GM21576 (cell line): Measurements from ENCODE around the gene COL11A1.
"Not testable (repeated sequence)": the region's sequence is repeated elsewhere in the genome, so short reads cannot be mapped to it uniquely, and the experiment has no call there.

Experiments used
- ATAC-seq: cut with Tn5 transposase; IDR thresholded peaks from one replicate; pipeline ENCODE4 v1.9.1; 2021; ENCODE audit warnings: mild to moderate bottlenecking, moderate library complexity; ENCODE audit not compliant: unreplicated experiment

COL11A1 gene

GRCh38 chr1:103108376-103109150, at the start of gene COL11A1:
Gene COL11A1 (minus strand): TSS chr1:103108522. CDS start chr1:103108178, 344 bp downstream.
- no peak for ATAC-seq

GRCh38 chr1:103156966-103157365, 48.6 kb upstream of the COL11A1 start:
- no peak for ATAC-seq

- ATAC-seq: no peak
Measured at GRCh38 chr1:103146166-103146565, 37.8 kb upstream of the COL11A1 start.

- ATAC-seq: no peak
Measured at GRCh38 chr1:103145449-103145848, 37.1 kb upstream of the COL11A1 start.

- no peak for ATAC-seq
Measured at GRCh38 chr1:103144681-103145080, 36.4 kb upstream of the COL11A1 start.

- ATAC-seq: no peak
Measured at GRCh38 chr1:103142461-103142860, 34.1 kb upstream of the COL11A1 start.

- no peak for ATAC-seq
Measured at GRCh38 chr1:103129796-103130195, 21.5 kb upstream of the COL11A1 start.

- no peak for ATAC-seq
Measured at GRCh38 chr1:103129255-103129654, 20.9 kb upstream of the COL11A1 start.

- not testable (repeated sequence) for ATAC-seq
Measured at GRCh38 chr1:103128256-103128655, 19.9 kb upstream of the COL11A1 start.

- no peak for ATAC-seq
Measured at GRCh38 chr1:103125219-103125618, 16.9 kb upstream of the COL11A1 start.

- ATAC-seq: no peak
Measured at GRCh38 chr1:103122983-103123720, 14.8 kb upstream of the COL11A1 start.

GRCh38 chr1:103120981-103121380, 12.7 kb upstream of the COL11A1 start:
- no peak for ATAC-seq

- no peak for ATAC-seq
Measured at GRCh38 chr1:103112546-103112945, 4.2 kb upstream of the COL11A1 start.

GRCh38 chr1:103111926-103112325, 3.6 kb upstream of the COL11A1 start:
- ATAC-seq: no peak

- no peak for ATAC-seq
Measured at GRCh38 chr1:103110701-103111100, 2.4 kb upstream of the COL11A1 start.

GRCh38 chr1:103109311-103109920, 1.1 kb upstream of the COL11A1 start:
- no peak for ATAC-seq

- no peak for ATAC-seq
Measured at GRCh38 chr1:103107741-103108375, 464 bp downstream of the COL11A1 start.

- ATAC-seq: peak; percentile 81
Measured at GRCh38 chr1:103106426-103107341, 1.6 kb downstream of the COL11A1 start.

GRCh38 chr1:103101399-103101798, 6.9 kb downstream of the COL11A1 start:
- no peak for ATAC-seq

- no peak for ATAC-seq
Measured at GRCh38 chr1:103089221-103089620, 19.1 kb downstream of the COL11A1 start.
